GM18519 (cell line): ENCODE measurements around the gene KCNN3.

Experiments
- ATAC-seq: cut with Tn5 transposase; IDR thresholded peaks from one replicate; pipeline ENCODE4 v1.9.1; 2021; ENCODE audit warnings: mild to moderate bottlenecking, moderate library complexity; ENCODE audit not compliant: unreplicated experiment, low FRiP score

Gene KCNN3

DNA sequence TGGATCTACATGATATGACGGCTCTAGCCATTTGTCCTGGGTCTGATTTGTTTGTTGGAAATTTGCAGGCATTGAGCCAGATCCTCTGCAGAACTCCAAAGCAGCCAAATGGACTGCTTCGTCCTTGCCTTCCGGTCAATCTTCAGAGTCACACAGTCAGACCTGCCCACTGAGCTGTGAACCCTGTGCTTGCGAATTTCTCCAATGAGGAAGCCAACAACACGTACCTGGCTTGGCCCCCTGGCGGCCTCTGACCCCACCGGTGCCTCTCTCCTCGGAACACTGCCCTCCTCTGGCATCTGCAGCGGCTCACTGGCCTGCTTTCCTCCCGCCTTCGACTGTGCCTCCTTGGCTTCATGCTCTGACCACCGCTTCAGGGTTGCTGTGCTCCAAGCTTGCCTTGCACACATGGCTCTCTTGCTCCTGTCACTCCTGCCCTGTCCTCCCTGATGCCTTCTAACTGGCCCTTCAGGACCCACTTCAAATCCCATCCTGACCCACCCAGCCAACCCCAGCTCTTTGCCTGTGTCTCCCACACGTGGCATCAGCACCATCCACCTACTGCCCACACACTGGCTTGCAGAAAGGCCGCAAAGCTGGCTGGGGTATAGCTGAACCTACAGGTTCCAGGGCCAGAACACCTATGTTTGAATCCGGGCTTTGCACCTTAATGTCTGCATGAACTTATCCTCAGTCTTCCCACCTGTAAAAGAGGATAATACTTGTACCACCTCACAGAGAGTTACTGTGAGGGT, 128.2 kb downstream of the KCNN3 start:
- no peak for ATAC-seq

DNA sequence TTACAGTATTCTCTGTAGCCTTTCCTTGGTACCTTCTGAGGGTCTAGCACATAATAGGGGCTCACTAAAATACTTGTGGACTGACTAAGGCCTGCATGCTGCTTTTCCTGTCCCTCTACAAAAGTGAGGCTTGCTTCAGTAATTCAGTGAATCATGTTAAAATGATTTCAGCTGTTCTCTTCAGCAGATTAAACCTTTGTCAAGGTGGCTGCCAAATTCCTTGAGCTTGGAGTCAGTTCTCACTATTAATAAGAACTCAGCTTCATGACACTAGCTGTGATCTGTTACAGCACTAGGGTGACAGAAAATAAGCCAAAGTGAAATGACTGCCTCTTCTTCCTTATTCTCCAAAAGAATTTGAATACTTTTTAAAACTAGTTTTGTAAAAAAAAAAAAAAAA, 128.8 kb downstream of the KCNN3 start:
- no peak for ATAC-seq

DNA sequence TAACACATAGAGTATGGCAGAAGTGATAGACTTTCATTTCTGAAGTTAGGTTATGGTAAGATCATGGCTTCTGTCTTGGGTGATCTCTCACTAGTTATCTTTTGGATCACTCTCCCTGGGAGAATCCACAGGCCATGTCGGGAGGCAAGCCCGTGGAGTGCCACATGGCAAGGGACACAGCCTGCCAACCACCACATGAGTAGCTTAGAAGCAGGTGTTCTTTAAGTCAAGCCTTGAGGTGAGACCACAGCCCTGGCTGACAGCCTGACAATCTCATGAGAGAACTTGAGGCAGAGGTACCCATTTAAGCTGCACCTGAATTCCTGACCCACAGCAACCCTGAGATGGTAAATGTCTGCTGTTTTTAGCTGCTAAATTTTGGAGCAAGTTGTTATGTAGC, 130.4 kb downstream of the KCNN3 start:
- ATAC-seq = no peak

DNA sequence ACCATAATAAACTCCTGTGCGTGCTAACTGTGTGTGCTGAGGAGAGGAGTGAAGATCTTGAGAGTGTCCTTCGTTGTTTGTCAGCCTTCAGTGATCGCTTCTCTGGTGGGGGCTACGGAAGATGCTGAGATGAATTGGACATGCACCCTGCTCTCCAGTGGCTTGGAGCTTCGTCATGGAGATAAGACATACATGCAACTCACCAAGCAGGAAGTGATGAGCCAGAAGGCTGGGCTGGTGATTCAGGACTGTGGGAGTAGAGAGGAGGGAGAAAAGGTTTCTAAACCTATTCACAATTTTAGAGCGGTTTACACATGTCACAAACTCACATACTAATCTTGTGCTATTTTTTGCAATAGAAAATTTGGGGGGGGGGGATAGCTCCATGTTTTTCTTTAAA, 133.2 kb downstream of the KCNN3 start:
- no peak for ATAC-seq

DNA sequence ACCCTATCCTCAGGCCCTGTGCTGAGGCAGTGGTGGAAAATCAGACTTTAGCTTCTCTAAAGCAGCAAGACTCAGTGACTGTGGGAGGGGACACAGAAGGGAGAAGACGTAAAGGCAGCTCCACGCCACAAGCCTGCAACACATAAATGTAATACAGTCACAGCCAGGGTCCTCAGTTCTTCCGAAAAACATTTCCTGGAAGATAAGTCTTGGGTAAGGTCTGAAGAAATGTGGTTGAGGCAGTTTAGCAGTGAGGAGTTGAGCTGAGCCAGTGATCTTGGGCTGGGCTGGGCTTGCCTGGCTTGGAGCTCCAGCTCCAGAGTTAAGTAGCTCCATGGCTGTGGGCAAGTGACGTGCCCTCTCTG, 134.3 kb downstream of the KCNN3 start:
- ATAC-seq = no peak

DNA sequence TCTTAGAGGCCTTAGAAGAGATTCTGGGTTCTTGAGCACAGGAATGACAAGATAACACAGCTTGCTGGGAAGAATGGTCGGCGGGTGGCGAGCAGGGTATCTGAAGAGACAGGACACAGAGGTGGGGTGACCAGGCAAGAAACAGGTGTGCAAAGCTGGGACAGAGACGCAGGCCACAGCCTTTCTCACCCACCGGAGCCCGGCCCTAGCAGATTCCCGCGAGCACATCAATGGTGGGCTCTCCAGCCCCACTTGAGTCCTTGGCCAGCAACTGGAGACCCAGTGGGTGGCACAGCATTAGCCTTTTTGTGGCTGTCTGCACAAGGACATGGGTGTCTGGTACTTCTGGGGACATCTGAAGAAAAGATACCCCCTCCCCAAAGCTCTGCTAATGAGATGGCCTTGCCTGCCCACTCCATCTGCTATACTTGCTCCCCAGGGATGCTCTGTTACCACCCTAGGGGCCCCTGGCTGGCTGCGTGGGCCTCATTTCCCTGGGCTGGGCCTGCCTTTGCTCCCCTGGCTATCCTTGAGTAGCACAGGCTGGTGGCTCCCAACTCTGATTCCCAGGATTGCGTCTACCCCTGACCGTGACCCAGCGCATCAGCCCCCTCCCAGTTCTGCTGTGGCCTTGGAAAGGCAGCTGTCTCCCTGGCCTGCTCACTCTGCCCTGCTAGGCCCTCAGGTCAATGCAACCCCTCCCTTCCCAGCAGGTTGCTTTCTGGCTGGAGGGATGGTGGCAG, 134.8 kb downstream of the KCNN3 start:
- no peak for ATAC-seq

DNA sequence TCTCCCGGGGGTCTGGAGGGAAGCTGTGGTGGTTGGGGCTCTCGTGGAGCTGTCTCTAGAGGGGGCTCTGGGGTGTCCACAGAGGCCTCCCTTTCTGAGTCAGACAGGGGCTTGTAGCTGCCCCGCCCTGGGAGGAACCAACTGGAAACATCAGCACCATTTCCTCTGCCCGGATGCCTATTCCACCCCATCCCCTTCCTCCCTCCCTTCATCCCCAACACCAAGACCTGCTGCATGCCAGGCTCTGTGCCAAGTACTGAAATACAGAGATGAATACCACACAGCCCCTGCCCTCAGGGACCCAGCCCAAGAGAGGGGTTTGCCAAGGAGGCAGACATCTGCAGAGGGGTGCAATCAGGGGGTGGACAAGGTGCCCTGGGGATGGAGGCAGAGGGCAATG, 136.5 kb downstream of the KCNN3 start:
- no peak for ATAC-seq

DNA sequence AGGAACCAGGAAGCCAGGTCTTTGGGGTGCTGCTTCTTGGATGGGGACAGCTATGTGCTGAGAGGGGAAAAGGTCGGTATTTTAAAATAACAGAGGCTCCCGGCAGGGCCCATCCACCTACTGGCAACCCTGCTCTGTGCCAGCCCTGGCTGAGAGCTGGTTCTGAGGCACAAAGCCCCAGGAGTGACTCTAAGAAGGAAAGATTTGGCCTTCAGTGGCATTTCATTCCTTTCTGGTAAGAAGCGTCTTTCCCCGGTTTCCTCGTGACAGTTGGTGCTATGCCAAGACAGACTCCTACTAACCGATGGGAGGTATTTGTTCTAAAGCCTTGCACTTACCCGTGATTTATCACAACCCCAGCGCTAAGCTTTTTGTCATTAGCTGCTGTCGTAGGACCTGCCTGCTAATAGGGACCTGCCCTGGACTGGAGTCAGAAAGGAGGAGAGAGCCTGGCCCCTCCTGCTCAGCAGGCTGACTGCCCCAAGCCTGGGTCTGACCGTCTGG, 139.0 kb downstream of the KCNN3 start:
- ATAC-seq = no peak

DNA sequence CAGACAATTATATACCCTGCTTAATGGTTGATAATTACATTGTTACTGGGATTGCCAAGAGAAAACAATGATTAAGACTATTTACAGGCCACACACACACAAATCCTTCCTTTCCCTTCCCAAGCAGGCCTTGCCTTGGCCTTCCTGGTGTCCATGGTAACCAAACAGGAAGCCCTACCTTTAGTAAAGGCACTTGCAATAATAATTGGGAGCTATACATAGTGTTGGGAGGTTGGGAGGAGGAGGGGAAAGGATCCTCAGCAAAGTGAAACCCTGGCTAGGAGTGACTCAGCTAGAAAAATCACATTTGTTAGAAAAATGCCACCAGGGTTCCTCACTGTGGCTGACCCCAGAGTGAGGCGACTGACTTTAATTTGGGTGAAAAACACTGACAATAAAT, 139.8 kb downstream of the KCNN3 start:
- no peak for ATAC-seq

DNA sequence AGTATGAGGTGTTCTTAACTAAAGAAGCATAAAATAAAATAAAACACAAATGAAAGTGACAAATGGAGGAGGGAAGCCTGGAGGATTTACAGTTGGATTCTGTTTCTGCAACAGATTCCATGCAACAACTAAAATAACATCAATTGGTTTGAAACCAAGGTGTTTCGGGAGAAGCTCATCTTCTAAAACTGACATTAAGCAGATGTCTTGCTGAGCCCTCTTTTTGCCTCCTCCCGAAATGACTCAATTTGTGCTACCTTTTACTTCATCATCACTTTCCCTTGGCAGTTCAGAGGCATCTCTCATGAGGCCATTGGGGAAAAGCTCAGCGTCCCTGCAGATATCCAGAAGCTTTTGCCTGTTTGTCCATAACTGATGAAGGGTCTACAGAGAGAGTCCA, 140.5 kb downstream of the KCNN3 start:
- ATAC-seq = no peak

DNA sequence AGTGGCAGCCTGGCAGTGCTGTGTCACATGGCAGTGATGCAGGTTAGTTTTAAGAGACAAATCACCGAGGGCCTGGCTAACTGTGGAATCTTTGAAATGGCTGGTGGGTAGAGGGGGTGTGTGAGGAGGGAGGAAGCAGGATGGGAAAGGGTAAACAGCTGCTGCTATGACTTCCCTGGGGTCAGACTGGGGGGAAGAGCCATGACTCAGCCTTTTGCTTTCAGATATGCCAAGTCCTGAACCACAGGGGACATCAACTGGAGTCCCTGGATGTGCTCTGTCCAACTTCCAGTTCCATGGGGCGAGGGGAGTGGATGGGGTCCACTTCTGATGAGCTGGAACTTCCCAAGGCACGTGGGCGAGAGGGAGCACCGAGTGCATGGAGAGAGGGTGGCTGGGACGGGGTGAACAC, 141.0 kb downstream of the KCNN3 start:
- ATAC-seq = no peak

DNA sequence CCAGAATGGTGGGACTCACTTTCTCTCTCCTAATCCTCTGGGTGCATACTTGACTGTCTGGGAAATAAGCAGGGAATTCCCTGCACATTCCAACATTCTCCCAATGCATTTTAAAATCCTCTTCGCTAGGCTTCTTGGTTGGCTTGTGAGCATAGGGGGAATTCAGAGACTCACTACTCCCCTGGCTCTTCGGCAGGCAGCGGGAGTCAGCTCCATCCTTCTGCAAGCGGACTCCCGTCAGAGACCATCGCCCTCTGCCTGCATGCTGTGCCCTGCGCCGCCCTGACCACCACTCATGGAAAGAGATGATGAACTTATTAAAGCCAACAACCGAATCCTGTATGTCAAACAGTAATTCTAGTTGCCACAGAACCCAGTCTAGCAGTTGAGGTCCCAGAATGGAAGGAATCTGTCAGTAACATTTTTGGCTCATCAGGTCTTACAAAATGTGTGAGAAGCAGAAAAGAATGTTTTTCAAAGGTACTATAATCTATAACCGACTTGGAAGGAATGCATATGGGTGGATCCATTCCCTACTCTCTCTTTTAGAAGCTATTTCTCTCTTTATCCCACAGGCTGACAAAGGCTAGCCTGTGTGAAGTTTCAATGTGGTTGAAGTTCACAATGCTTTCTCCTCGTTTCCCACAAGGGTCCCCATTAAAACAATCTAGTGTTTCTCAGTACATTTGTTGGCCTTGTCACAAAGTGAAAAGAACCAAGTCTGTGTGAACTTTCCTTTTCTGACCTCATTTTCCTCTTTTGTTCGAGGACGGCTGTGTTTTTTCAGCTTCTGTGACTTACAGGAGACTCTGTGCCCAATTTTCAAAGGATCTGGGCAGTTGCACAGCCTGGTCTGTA, 143.0 kb downstream of the KCNN3 start:
- ATAC-seq = no peak

DNA sequence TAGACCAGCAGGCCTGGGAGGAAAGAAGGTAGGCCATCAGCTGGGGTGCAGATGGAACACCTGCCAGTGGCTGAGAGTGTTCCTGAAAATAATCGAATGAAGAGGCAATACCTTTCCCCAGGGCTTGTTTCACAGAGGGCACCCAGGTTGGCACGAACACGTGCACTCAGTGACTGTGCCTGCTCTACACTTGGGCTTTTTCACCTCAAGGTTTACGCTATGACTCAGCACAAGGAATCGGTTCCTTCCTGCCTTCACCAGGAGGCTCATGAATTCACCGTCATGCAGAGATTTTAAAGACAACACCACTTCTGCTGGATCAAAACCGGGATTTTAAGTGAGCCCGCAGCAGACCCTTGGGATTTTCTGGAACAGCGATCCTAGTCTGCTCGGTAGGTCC, 143.6 kb downstream of the KCNN3 start:
- no peak for ATAC-seq

DNA sequence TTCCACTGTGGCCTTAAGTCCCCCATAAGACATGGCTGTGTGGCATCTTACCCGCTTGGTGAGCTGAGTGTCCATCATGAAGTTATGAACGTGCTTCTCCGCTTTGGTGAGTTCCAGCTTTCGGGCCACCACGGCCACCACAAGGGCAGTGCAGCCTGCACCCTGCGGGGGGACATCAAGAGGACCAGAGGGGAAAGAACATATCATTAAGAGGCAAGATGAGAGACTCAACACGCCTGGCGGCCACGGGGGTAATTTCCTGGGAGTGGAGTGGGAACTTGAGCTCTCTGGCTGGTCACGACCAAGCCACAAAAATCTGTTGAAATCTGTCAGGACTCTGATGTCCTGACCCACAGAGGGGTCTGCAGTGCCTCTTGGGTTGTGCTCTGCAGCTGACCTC, 144.2 kb downstream of the KCNN3 start:
- ATAC-seq = no peak

DNA sequence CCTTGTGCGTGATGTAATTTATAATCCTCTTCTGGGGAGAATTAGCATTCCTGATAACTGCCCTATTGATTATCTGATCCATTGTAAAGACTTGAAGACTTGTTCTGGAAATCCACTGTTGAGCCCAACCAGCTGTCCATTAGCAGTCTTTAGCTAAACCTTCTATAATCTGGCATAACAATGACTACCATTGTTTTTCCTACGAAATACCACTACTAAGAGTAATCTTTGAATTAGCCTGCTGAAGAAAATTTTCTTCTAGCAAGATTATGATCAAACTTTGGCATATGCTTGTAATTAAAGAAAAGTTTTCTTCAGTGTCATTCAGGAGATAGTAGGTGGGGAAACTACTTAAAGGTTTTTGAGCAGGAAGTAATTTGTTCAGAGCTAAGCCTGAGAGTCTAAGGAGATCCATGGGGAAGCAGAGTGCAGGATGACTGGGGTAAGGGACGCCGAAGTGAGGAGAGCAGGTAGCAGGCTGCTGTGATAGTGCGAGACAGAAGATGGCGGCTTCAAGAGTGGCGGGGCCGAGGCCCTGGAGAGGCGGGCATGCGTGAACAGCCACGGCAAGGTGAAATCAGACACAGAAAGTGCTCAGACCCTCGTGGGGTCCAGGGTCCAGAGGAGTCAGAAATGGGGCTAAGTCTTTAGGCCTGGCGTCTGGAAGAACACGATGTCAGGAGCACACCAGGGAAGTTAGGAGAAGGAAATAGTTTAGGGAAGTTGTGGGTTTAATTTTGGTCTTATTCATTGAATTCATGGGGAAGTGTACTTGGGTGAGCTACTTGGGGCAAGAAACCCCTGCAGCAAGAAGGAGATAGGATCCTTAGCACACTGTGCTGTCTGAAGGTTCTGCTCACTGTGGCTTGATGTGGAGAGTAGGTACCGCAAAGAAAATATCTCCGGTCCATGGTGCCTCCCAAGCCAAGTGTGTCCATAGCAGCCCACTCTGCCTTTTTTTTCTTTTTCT, 149.5 kb downstream of the KCNN3 start:
- ATAC-seq = no peak

DNA sequence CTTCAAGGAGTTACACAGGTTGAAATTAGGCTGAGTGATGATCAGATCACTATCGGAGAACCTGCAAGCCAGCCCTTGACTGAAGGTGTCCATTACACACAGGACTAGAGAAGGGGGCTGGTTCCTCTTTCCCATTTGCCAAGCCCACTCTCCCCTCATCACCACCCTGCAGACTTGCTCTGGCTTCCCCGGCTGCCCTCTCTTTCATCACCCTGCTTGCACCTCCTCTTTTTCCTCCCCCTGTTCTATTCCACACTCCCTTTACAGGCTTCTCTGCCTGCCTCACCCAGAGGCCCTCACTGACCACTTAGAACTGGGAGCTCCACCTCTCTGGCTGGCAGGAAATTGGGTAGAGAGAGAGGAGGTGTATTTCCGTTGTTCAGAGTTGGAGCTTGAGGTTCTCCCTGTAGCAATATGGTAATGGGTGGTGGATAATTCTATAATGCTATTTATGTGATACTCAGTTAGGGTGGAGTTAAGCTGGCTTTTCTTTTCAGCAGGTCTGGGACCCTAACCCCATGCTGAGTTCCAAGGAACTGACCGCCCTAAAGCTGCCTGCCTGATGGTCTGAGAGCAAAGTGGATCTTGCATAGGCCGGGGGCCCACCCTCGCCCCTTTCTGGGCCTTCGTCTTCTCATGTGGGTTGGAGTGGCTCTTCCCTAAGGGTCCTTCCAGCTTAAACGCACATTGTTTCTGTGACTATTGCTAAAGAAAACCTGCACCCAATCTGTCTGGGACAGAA, 150.3 kb downstream of the KCNN3 start:
- no peak for ATAC-seq

DNA sequence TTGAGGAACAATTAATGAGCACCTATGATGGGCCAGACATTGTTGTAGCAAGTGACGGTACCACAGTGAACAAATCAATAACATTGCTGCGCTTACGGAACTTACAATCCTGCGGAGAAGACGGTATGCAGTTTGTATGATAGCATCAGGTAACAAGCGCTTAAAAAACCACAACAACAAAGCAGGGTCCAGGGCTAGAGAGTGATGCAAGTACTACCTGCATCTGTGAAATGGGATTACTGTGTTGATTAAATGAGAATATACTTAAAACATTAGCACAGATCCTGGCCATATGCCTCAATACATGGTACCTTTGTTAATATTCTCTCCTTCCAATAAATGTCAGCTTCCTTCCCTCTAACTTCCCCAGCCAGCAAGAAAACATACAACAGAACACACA, 151.5 kb downstream of the KCNN3 start:
- ATAC-seq = no peak

DNA sequence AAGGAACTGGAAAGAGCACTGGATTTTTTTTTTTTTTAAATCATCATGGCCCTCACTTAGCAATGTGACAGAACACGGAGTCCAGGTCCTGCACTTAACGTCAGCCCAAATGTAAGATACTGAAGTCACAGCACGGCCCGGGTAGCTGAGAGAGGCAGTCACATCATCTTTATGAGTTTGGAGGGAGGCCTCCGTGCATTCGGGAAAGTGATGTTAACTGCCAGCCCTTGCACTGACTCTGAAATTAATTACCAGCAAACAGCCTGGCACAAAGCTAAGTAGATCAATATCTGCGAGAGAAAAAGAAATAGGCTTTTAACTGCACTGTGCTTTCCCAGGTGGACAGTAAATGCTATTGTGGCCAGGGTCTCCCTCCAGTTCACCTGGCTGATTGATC, 152.6 kb downstream of the KCNN3 start:
- ATAC-seq = no peak
